Neuronal stem cell (in vitro differentiated cells): ENCODE results near the gene SSR3.
"Not testable (repeated sequence)": the region's sequence is repeated elsewhere in the genome, so short reads cannot be mapped to it uniquely, and the experiment has no call there.

Experiments
- DNase-seq: peaks from one replicate; pipeline ENCODE4 v3.0.0-alpha.2; 2013; ENCODE audit warnings: low spot score
- H2AFZ ChIP-seq: one replicate; pipeline ENCODE4 v1.6.1; 2013; ENCODE audit warnings: mild to moderate bottlenecking, low read length, inconsistent platforms
- H2AK5ac ChIP-seq: 2 replicates; pipeline ENCODE4 v1.6.1; 2013; ENCODE audit warnings: low read depth, mild to moderate bottlenecking, inconsistent platforms, low read length, moderate library complexity, mixed read lengths
- H2BK120ac ChIP-seq: 2 replicates; pipeline ENCODE4 v1.6.1; 2013; ENCODE audit warnings: low read depth, mild to moderate bottlenecking, inconsistent platforms, low read length, moderate library complexity, mixed read lengths
- H2BK12ac ChIP-seq: one replicate; pipeline ENCODE4 v1.6.1; 2013; ENCODE audit warnings: low read length, inconsistent platforms
- H2BK15ac ChIP-seq: 2 replicates; pipeline ENCODE4 v1.6.1; 2013; ENCODE audit warnings: mild to moderate bottlenecking, low read length, inconsistent platforms, mixed read lengths
- H2BK5ac ChIP-seq: one replicate; pipeline ENCODE4 v1.6.1; 2013; ENCODE audit warnings: inconsistent platforms, mild to moderate bottlenecking, low read length, moderate library complexity
- H3K14ac ChIP-seq: one replicate; pipeline ENCODE4 v1.6.1; 2013; ENCODE audit warnings: low read length, inconsistent platforms
- H3K18ac ChIP-seq: 2 replicates; pipeline ENCODE4 v1.6.1; 2013; ENCODE audit warnings: low read length, inconsistent platforms
- H3K23ac ChIP-seq: 2 replicates; pipeline ENCODE4 v1.6.1; 2013; ENCODE audit warnings: low read depth, mild to moderate bottlenecking, mixed read lengths, low read length, inconsistent platforms; ENCODE audit not compliant: poor library complexity
- H3K27ac ChIP-seq: replicated peaks from 3 replicates; pipeline ENCODE4 v1.5.1; 2013; ENCODE audit warnings: low read length, inconsistent platforms
- H3K27me3 ChIP-seq, 3 experiments: 2 replicates each; pipeline ENCODE4 v1.6.1; 2013; ENCODE audit warnings: low read length in 3 of 3, mild to moderate bottlenecking in 2 of 3, inconsistent platforms in 1 of 3, low read depth in 1 of 3, mixed read lengths in 1 of 3, moderate library complexity in 1 of 3; ENCODE audit not compliant: control insufficient read depth in 3 of 3, insufficient read depth in 3 of 3
- H3K36me3 ChIP-seq, 2 donors: replicated peaks in 1 of 2; 2 replicates each; pipeline ENCODE4 v1.6.1; 2013; ENCODE audit warnings: low read length in 2 of 2; ENCODE audit not compliant: control insufficient read depth in 2 of 2, insufficient read depth in 2 of 2
- H3K4ac ChIP-seq: 2 replicates; pipeline ENCODE4 v1.6.1; 2013; ENCODE audit warnings: inconsistent platforms, mild to moderate bottlenecking, low read length, moderate library complexity
- H3K4me1 ChIP-seq, 2 donors: 1 replicate in 1 of 2; 2 replicates in 1 of 2; pipeline ENCODE4 v1.6.1; 2013; ENCODE audit warnings: low read length in 2 of 2, low read depth in 1 of 2; ENCODE audit not compliant: control insufficient read depth in 2 of 2, insufficient read depth in 1 of 2
- H3K4me2 ChIP-seq: one replicate; pipeline ENCODE4 v1.6.1; 2013; ENCODE audit warnings: mild to moderate bottlenecking, low read length, inconsistent platforms; ENCODE audit not compliant: insufficient read depth, poor library complexity, severe bottlenecking
- H3K4me3 ChIP-seq, 2 donors: 2 replicates each; pipeline ENCODE4 v1.5.1; 2013; ENCODE audit warnings: low read length in 2 of 2, mild to moderate bottlenecking in 2 of 2, inconsistent platforms in 1 of 2, moderate library complexity in 1 of 2
- H3K79me1 ChIP-seq: one replicate; pipeline ENCODE4 v1.6.1; 2013; ENCODE audit warnings: low read depth, mild to moderate bottlenecking, inconsistent platforms, low read length, moderate library complexity
- H3K9ac ChIP-seq: one replicate; pipeline ENCODE4 v1.6.1; 2013; ENCODE audit warnings: mild to moderate bottlenecking, low read depth, low read length, inconsistent platforms; ENCODE audit not compliant: poor library complexity
- H3K9me3 ChIP-seq, 2 donors: replicated peaks in 1 of 2; 2 replicates each; pipeline versions ENCODE3 to v1.6.1; 2013; ENCODE audit warnings: low read length in 2 of 2, mild to moderate bottlenecking in 2 of 2, inconsistent platforms in 1 of 2, low read depth in 1 of 2, mixed read lengths in 1 of 2, moderate library complexity in 1 of 2; ENCODE audit not compliant: control insufficient read depth in 2 of 2, insufficient read depth in 1 of 2
- H4K8ac ChIP-seq: one replicate; pipeline ENCODE4 v1.6.1; 2013; ENCODE audit warnings: low read depth, mild to moderate bottlenecking, inconsistent platforms, low read length, moderate library complexity
- H4K91ac ChIP-seq: one replicate; pipeline ENCODE4 v1.6.1; 2013; ENCODE audit warnings: low read length, low read depth, mild to moderate bottlenecking, inconsistent platforms; ENCODE audit not compliant: poor library complexity
- WGBS, 2 donors: extraction: QIAGEN DNeasy Blood & Tissue Kit; methylation state at CpG; one replicate each; pipeline ENCODE4 v1.1.7; 2013; ENCODE audit warnings: missing lambda C conversion rate in 2 of 2, mixed read lengths in 1 of 2; ENCODE audit not compliant: insufficient read length in 2 of 2, insufficient replicate concordance in 1 of 2; ENCODE audit errors: extremely low coverage in 2 of 2; 5-methylcytosine and 5-hydroxymethylcytosine counted together

SSR3 gene

GRCh38 chr3:156594219-156594683, 39.3 kb upstream of the SSR3 start:
- H3K4ac ChIP-seq, result no peak overlapping the region
- DNase-seq, result no peak

GRCh38 chr3:156593814-156594213, 38.9 kb upstream of the SSR3 start:
- Histone ChIP-seq H3K27ac (no peak overlapping the region), H4K91ac (no peak overlapping the region), H4K8ac (no peak overlapping the region), H3K9me3 (no peaks in the 10 kb centered on the region), H3K79me1 (no peaks in the 10 kb centered on the region), H3K14ac (no peak overlapping the region), H3K18ac (no peak overlapping the region), H3K27me3 (no peaks in the 10 kb centered on the region), H2BK5ac (no peak overlapping the region), H2BK15ac (no peak overlapping the region), H2BK12ac (no peak overlapping the region), H3K4me1 (peaks cover 3 to 30% of the 10 kb centered on the region in 2 donors), H2BK120ac (no peak overlapping the region), H3K36me3 (no peaks in the 10 kb centered on the region), H3K4ac (no peak overlapping the region), H3K4me2 (no peak overlapping the region), H3K9ac (no peak overlapping the region), H2AK5ac (no peak overlapping the region), H3K4me3 (no peak overlapping the region), H3K23ac (no peak overlapping the region), H2AFZ (peak overlapping the region; percentile 57)
- DNase-seq, result no peak

More at GRCh38 chr3:156594219-156594683, 39.3 kb upstream of the SSR3 start:
- H4K91ac ChIP-seq, result no peak overlapping the region
- no peak overlapping the region for H3K27ac ChIP-seq
- H3K4me3 ChIP-seq, result no peak overlapping the region
- no peak overlapping the region for H2BK15ac ChIP-seq
- no peak overlapping the region for H2BK12ac ChIP-seq
- no peaks in the 10 kb centered on the region for H3K9me3 ChIP-seq
- no peak overlapping the region for H3K23ac ChIP-seq
- H3K4me2 ChIP-seq, result no peak overlapping the region
- H3K9ac ChIP-seq, result no peak overlapping the region
- WGBS, 2 donors, result no CpG with 5 or more reads among the region's 7 CpGs
- peak overlapping the region; percentile 57 for H2AFZ ChIP-seq
- H3K4me1 ChIP-seq, result peaks cover 6 to 34% of the 10 kb centered on the region in 2 donors
- H3K18ac ChIP-seq, result no peak overlapping the region
- H2AK5ac ChIP-seq, result no peak overlapping the region
- H3K27me3 ChIP-seq, result no peaks in the 10 kb centered on the region
- no peaks in the 10 kb centered on the region for H3K79me1 ChIP-seq
- no peak overlapping the region for H2BK5ac ChIP-seq
- H2BK120ac ChIP-seq, result no peak overlapping the region
- no peaks in the 10 kb centered on the region for H3K36me3 ChIP-seq
- H4K8ac ChIP-seq, result no peak overlapping the region
- no peak overlapping the region for H3K14ac ChIP-seq

GRCh38 chr3:156589806-156590205, 34.9 kb upstream of the SSR3 start:
- not testable (repeated sequence) for H2BK120ac ChIP-seq, H3K79me1 ChIP-seq, H3K36me3 ChIP-seq, H3K18ac ChIP-seq, H3K27ac ChIP-seq, H2BK5ac ChIP-seq, H3K27me3 ChIP-seq, H3K4me1 ChIP-seq, DNase-seq, H3K14ac ChIP-seq, H4K8ac ChIP-seq, H3K9ac ChIP-seq, H3K4me3 ChIP-seq, H3K9me3 ChIP-seq, H3K4ac ChIP-seq, H2BK15ac ChIP-seq, H3K4me2 ChIP-seq, H4K91ac ChIP-seq, H3K23ac ChIP-seq, H2BK12ac ChIP-seq, H2AFZ ChIP-seq, H2AK5ac ChIP-seq
- WGBS, 2 donors, result no CpG with 5 or more reads among the region's 5 CpGs

GRCh38 chr3:156587760-156588069, 32.8 kb upstream of the SSR3 start:
- H3K9ac ChIP-seq, result no peak overlapping the region
- H3K36me3 ChIP-seq, result no peaks in the 10 kb centered on the region
- no peak overlapping the region for H2BK12ac ChIP-seq
- no peak overlapping the region for H2AK5ac ChIP-seq
- no peak overlapping the region for H2AFZ ChIP-seq
- no peak overlapping the region for H3K27ac ChIP-seq
- H2BK120ac ChIP-seq, result no peak overlapping the region
- H3K4me1 ChIP-seq, result no peaks in the 10 kb centered on the region
- H4K8ac ChIP-seq, result no peak overlapping the region
- no peaks in the 10 kb centered on the region for H3K9me3 ChIP-seq
- no peak overlapping the region for H4K91ac ChIP-seq
- H3K4me3 ChIP-seq, result no peak overlapping the region
- H3K4me2 ChIP-seq, result no peak overlapping the region
- no peak for DNase-seq
- H3K18ac ChIP-seq, result no peak overlapping the region
- no peaks in the 10 kb centered on the region for H3K79me1 ChIP-seq
- no peaks in the 10 kb centered on the region for H3K27me3 ChIP-seq
- H3K14ac ChIP-seq, result no peak overlapping the region
- no peak overlapping the region for H2BK5ac ChIP-seq
- no peak overlapping the region for H3K4ac ChIP-seq
- H2BK15ac ChIP-seq, result no peak overlapping the region
- no peak overlapping the region for H3K23ac ChIP-seq
- WGBS, 2 donors, result no CpG with 5 or more reads among the region's 1 CpG
